Astrocyte (in vitro differentiated cells and primary cell): ENCODE measurements around the gene MALAT1. TPM values are rescaled to one million over a fixed set of nuclear protein-coding genes. Genes with fewer than 3 reads are reported as not detected.
A peak's percentile ranks its signal among the peaks of the same experiment; 100 is the strongest.

Experiments used
- DNase-seq: peaks from one replicate; pipeline ENCODE4 v3.0.0-alpha.2; 2010; ENCODE audit warnings: low read depth
- FAIRE-seq: peaks from 2 replicates; lab custom pipeline; 2011; peaks lifted over from hg19 to GRCh38; lab: Jason Lieb, UNC
- H2AFZ ChIP-seq: 2 replicates; pipeline ENCODE4 v1.6.0; 2012; ENCODE audit warnings: low read depth, low read length, inconsistent platforms
- H3K27ac ChIP-seq: 2 replicates; pipeline ENCODE4 v1.5.1; 2011; ENCODE audit warnings: low read depth, low read length, inconsistent platforms
- H3K27me3 ChIP-seq: 2 replicates; pipeline ENCODE4 v1.6.0; 2011; ENCODE audit warnings: low read length, inconsistent platforms; ENCODE audit not compliant: insufficient read depth
- H3K36me3 ChIP-seq: 2 replicates; pipeline ENCODE4 v1.5.1; 2011; ENCODE audit warnings: low read length, inconsistent platforms; ENCODE audit not compliant: insufficient read depth
- H3K4me1 ChIP-seq: 2 replicates; pipeline ENCODE4 v1.5.1; 2011; ENCODE audit warnings: low read length, inconsistent platforms; ENCODE audit not compliant: insufficient read depth
- H3K4me2 ChIP-seq: 2 replicates; pipeline ENCODE4 v1.6.0; 2012; ENCODE audit warnings: low read length, inconsistent platforms
- H3K4me3 ChIP-seq: 2 replicates; pipeline ENCODE4 v1.5.1; 2011; ENCODE audit warnings: low read depth, mild to moderate bottlenecking, low read length, inconsistent platforms; ENCODE audit not compliant: insufficient read depth
- H3K79me2 ChIP-seq: 2 replicates; pipeline ENCODE4 v1.6.0; 2012; ENCODE audit warnings: mild to moderate bottlenecking, low read length, inconsistent platforms; ENCODE audit not compliant: insufficient read depth
- H3K9ac ChIP-seq: 2 replicates; pipeline ENCODE4 v1.6.0; 2012; ENCODE audit warnings: mild to moderate bottlenecking, low read length, inconsistent platforms
- H3K9me3 ChIP-seq: 2 replicates; pipeline ENCODE4 v1.5.1; 2012; ENCODE audit warnings: low read depth, mild to moderate bottlenecking, low read length, inconsistent platforms; ENCODE audit not compliant: insufficient read depth
- H4K20me1 ChIP-seq: 2 replicates; pipeline ENCODE4 v1.6.0; 2012; ENCODE audit warnings: low read length, inconsistent platforms; ENCODE audit not compliant: insufficient read depth
- H3K27ac Mint-ChIP-seq: one replicate; pipeline ENCODE4 v1.8.0; 2021; ENCODE audit warnings: mild to moderate bottlenecking, mixed read lengths; ENCODE audit not compliant: unreplicated experiment
- H3K27me3 Mint-ChIP-seq: one replicate; pipeline ENCODE4 v1.8.0; 2021; ENCODE audit warnings: low read depth, mixed read lengths; ENCODE audit not compliant: unreplicated experiment
- H3K36me3 Mint-ChIP-seq: one replicate; pipeline ENCODE4 v1.8.0; 2021; ENCODE audit warnings: low read depth, mixed read lengths; ENCODE audit not compliant: unreplicated experiment
- H3K4me1 Mint-ChIP-seq: one replicate; pipeline ENCODE4 v1.8.0; 2021; ENCODE audit warnings: low read depth, mixed read lengths; ENCODE audit not compliant: unreplicated experiment
- H3K4me3 Mint-ChIP-seq: one replicate; pipeline ENCODE4 v1.8.0; 2021; ENCODE audit warnings: mild to moderate bottlenecking, moderate library complexity, mixed read lengths; ENCODE audit not compliant: unreplicated experiment
- H3K9me3 Mint-ChIP-seq: one replicate; pipeline ENCODE4 v1.8.0; 2021; ENCODE audit warnings: mild to moderate bottlenecking, mixed read lengths; ENCODE audit not compliant: unreplicated experiment
- CTCF ChIP-seq: IDR thresholded peaks from 2 replicates; pipeline ENCODE4 v1.5.1; 2011; ENCODE audit warnings: low read depth, mild to moderate bottlenecking, inconsistent platforms, low read length, moderate library complexity; ENCODE audit not compliant: insufficient read depth
- EZH2 ChIP-seq: IDR thresholded peaks from 2 replicates; pipeline ENCODE4 v1.6.1; 2012; ENCODE audit warnings: mild to moderate bottlenecking, low read length, inconsistent platforms; ENCODE audit not compliant: insufficient read depth
- total RNA-seq: library from RNA; stranded (reverse); gene quantifications from 2 replicates; pipeline ENCODE4 v1.2.1, GENCODE V29; 2021

The MALAT1 gene
- total RNA-seq, 1 donor from 2014 or later: 8,991 TPM

DNA sequence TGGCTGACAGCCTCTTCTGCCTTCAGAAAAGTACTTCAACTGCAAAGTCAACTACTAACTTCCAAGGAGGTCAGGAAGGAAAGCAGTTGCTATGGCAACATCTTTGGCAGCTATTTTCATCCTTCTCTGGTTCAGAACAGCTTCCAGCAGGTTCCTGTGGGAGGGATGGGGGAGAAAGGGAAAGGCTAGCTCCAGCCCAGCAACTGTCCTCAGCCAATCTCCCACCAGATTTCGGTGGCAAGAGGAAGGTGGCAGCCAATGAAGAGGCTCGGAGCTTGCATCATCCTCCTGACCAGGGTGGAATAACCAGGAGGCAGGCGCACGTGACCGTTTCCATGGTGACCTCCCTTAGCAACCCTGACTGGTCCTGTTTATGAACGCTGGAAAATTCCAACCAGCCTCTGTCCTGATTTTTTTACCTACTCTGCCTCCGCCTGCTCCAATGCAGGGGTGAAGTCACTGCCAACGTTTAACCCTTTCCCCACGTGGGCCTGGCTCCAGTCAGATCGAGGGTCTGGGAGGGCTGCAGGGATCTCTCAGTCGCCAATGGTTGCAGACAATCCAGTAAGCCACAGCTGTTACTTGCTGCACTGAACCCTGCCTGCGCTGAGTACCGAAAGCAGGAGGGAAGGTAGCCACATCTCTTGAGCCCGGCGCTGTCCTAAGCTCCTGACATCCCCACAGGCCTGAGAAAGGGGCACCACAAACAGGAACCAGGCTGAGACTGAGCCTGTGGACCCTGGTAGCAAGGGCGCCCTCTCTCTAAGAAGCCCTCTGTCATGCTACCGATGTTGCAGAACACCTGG lies 11.2 kb upstream of the MALAT1 start:
- H3K36me3 Mint-ChIP-seq: no peaks in the 10 kb centered on the region
- Histone ChIP-seq H3K9ac (peak overlapping the region; percentile 95), H3K79me2 (peaks cover 32% of the 10 kb centered on the region), H3K9me3 (no peaks in the 10 kb centered on the region), H2AFZ (peak overlapping the region; percentile 39), H3K4me3 (peak overlapping the region; percentile 43), H4K20me1 (no peaks in the 10 kb centered on the region), H3K4me1 (peaks cover 68% of the 10 kb centered on the region), H3K36me3 (no peaks in the 10 kb centered on the region), H3K27ac (peak overlapping the region; percentile 100), H3K4me2 (peak overlapping the region; percentile 82), H3K27me3 (no peaks in the 10 kb centered on the region)
- peak overlapping the region; percentile 100 for H3K27ac Mint-ChIP-seq
- DNase-seq (peak; percentile 100), FAIRE-seq (peak; percentile 72)
- peak overlapping the region; percentile 80 for H3K4me3 Mint-ChIP-seq
- H3K27me3 Mint-ChIP-seq: no peaks in the 10 kb centered on the region
- no peaks in the 10 kb centered on the region for H3K9me3 Mint-ChIP-seq
- TF ChIP-seq EZH2: no peak
- no peak for TF ChIP-seq CTCF
- H3K4me1 Mint-ChIP-seq: peaks cover 82% of the 10 kb centered on the region

GRCh38 chr11:65488273-65489034 lies 10.4 kb upstream of the MALAT1 start:
- H3K79me2 ChIP-seq: peaks cover 32% of the 10 kb centered on the region

More at GRCh38 chr11:65488273-65489034, 10.4 kb upstream of the MALAT1 start:
- Histone ChIP-seq H3K4me2 (peak overlapping the region; percentile 82), H3K36me3 (no peaks in the 10 kb centered on the region), H3K27me3 (no peaks in the 10 kb centered on the region), H3K9ac (peak overlapping the region; percentile 95), H3K9me3 (no peaks in the 10 kb centered on the region), H3K27ac (peak overlapping the region; percentile 100), H3K4me3 (peak overlapping the region; percentile 43), H2AFZ (no peak overlapping the region), H3K4me1 (peaks cover 76% of the 10 kb centered on the region), H4K20me1 (no peaks in the 10 kb centered on the region)
- DNase-seq (peak; percentile 64), FAIRE-seq (no peak)
- no peaks in the 10 kb centered on the region for H3K9me3 Mint-ChIP-seq
- TF ChIP-seq CTCF (no peak), EZH2 (no peak)
- H3K27ac Mint-ChIP-seq: peak overlapping the region; percentile 100
- H3K36me3 Mint-ChIP-seq: no peaks in the 10 kb centered on the region
- peaks cover 84% of the 10 kb centered on the region for H3K4me1 Mint-ChIP-seq
- H3K27me3 Mint-ChIP-seq: no peaks in the 10 kb centered on the region
- H3K4me3 Mint-ChIP-seq: peak overlapping the region; percentile 80
